ENCODE data around the gene ZNF470. TPM values are rescaled to one million over a fixed set of nuclear protein-coding genes. Genes with fewer than 3 reads are reported as not detected.

ZNF470 gene
- total RNA-seq, 1 donor from 2014 or later: 5.7 TPM

DNA sequence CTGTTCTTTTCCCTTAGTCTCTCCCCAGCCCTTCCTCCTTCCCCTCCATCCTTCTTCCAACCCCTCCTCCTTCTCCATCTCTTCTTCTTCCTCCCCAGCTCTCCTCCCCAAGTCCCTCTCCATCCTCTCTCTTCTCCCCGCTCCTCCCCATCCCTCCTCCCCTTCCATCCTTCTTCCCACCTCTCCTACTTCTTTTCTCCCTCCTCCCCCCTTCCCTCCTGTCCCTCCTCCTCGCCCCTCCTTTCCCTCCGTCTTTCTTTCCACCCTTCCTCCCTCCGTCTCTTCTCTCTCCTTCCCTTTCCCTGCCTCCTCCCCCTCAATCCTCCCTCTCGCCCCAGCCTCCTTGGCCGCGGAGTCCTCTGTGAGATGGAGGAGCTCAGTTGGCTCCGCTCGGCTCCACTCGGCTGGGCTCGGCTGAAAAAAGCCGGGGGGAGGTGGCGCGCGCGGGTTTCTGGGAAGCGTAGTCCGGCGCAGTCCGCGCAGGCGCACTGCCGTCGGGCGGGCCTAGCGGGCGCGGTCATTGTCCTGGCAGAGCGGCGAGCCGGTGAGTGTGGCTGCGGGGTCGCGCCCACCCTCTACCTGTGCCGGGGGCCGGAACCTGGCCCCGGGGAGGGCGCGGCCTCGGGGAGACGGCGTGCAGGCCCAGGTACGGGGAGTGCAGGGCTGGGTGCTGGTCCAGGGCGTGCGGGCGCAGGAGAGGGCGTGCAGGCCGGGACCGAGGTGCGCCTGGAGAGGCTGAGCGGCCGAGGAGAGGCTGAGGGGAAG is 27.7 kb downstream of the ZNF470 start, which contains the start of gene ZNF71:
Gene ZNF71, plus strand, starts transcription at position 520 of the 765 bp plus-strand sequence. CDS start 6,257 bp downstream, outside the sequence.
- Mint-ChIP-seq H3K9me3 (ENCODE audit: unreplicated experiment) (peaks cover 27% of the 10 kb centered on the region), H3K4me3 (ENCODE audit: unreplicated experiment) (peak within 1 kb of the TSS; percentile 100), H3K4me1 (ENCODE audit: unreplicated experiment) (peaks cover 30% of the 10 kb centered on the region), H3K27ac (ENCODE audit: unreplicated experiment) (peak within 1 kb of the TSS; percentile 96), H3K36me3 (ENCODE audit: low read depth, unreplicated experiment) (peaks cover 38% of the 10 kb centered on the region), H3K27me3 (ENCODE audit: unreplicated experiment) (peaks cover 12% of the 10 kb centered on the region)
- TF ChIP-seq, protein P1, sequence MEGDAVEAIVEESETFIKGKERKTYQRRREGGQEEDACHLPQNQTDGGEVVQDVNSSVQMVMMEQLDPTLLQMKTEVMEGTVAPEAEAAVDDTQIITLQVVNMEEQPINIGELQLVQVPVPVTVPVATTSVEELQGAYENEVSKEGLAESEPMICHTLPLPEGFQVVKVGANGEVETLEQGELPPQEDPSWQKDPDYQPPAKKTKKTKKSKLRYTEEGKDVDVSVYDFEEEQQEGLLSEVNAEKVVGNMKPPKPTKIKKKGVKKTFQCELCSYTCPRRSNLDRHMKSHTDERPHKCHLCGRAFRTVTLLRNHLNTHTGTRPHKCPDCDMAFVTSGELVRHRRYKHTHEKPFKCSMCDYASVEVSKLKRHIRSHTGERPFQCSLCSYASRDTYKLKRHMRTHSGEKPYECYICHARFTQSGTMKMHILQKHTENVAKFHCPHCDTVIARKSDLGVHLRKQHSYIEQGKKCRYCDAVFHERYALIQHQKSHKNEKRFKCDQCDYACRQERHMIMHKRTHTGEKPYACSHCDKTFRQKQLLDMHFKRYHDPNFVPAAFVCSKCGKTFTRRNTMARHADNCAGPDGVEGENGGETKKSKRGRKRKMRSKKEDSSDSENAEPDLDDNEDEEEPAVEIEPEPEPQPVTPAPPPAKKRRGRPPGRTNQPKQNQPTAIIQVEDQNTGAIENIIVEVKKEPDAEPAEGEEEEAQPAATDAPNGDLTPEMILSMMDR (IDR thresholded peaks at IDR 0.05; ENCODE audit: unreplicated experiment): no peak
- peak; percentile 94 for DNase-seq (ENCODE audit: low spot score)

DNA sequence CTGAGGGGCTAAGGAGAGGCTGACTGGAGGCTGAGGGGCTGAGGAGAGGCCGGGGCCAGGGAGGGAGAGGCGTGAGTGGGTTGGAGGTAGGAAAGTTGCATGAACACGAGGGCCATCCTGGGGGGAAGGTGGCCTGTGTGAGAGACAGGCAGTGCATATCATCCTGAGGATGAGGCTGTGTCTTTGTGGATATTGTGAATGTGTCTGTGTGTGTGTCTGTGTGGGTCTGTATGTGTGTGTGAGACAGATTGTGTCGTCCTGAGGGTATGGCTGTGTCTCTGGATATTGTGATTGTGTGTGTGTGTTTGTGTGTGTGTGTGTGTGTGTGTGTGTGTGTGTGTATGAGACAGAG is 28.3 kb downstream of the ZNF470 start:
- peak overlapping the region; percentile 96 for H3K27ac Mint-ChIP-seq (ENCODE audit: unreplicated experiment)
- peaks cover 30% of the 10 kb centered on the region for H3K4me1 Mint-ChIP-seq (ENCODE audit: unreplicated experiment)
- H3K4me3 Mint-ChIP-seq (ENCODE audit: unreplicated experiment): peak overlapping the region; percentile 100
- H3K9me3 Mint-ChIP-seq (ENCODE audit: unreplicated experiment): peaks cover 21% of the 10 kb centered on the region
- no peak for DNase-seq (ENCODE audit: low spot score)
- peaks cover 41% of the 10 kb centered on the region for H3K36me3 Mint-ChIP-seq (ENCODE audit: low read depth, unreplicated experiment)
- peaks cover 14% of the 10 kb centered on the region for H3K27me3 Mint-ChIP-seq (ENCODE audit: unreplicated experiment)
- TF ChIP-seq, protein P1 (IDR thresholded peaks at IDR 0.05; ENCODE audit: unreplicated experiment): no peak

DNA sequence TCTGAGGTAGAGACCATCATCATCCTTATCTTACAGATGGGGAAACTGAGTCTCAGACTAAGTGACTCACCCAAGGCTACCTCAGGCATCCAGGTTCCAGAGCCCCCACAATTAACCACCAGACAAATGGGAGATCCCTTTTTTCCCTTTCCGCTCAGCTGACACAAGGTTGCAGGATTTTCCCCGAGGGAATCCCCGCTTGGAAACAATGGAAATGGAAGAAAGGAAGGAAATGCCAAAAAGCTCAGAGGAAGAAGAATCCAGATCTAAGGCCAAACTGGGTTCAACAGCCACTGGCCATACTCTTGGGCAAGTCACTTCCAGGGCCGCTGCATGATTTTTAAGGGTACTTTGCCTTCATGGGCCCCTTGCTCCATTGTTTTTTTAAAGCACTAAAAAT is 29.4 kb downstream of the ZNF470 start:
- peaks cover 15% of the 10 kb centered on the region for H3K27me3 Mint-ChIP-seq (ENCODE audit: unreplicated experiment)
- H3K9me3 Mint-ChIP-seq (ENCODE audit: unreplicated experiment): peaks cover 17% of the 10 kb centered on the region
- H3K36me3 Mint-ChIP-seq (ENCODE audit: low read depth, unreplicated experiment): peaks cover 53% of the 10 kb centered on the region
- TF ChIP-seq, protein P1 (IDR thresholded peaks at IDR 0.05; ENCODE audit: unreplicated experiment): no peak
- DNase-seq (ENCODE audit: low spot score): peak; percentile 10
- H3K4me3 Mint-ChIP-seq (ENCODE audit: unreplicated experiment): peak overlapping the region; percentile 100
- H3K27ac Mint-ChIP-seq (ENCODE audit: unreplicated experiment): peak overlapping the region; percentile 96
- H3K4me1 Mint-ChIP-seq (ENCODE audit: unreplicated experiment): peaks cover 33% of the 10 kb centered on the region

DNA sequence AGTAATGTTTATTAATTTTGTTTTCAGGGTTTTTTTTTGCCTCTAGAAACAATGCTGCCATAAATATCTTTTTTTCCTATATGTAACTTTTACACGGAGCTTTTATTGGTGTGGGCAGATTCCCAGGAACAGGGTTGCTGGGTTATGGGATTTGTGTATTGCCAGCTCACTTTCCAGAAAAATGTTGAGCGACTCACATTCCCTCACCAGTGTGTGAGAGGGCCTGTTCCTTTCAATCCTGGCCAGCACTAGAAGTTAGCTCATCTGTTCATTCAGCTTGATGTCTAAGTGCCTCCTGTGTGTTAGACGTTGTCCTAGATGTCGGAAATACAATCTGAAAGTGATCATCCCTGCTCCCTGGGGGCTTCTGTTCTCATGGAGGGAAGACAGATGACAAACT is 30.4 kb downstream of the ZNF470 start:
- TF ChIP-seq, protein P1 (IDR thresholded peaks at IDR 0.05; ENCODE audit: unreplicated experiment): no peak
- DNase-seq (ENCODE audit: low spot score): no peak
- peak overlapping the region; percentile 84 for H3K4me3 Mint-ChIP-seq (ENCODE audit: unreplicated experiment)
- peak overlapping the region; percentile 37 for H3K27ac Mint-ChIP-seq (ENCODE audit: unreplicated experiment)
- peaks cover 33% of the 10 kb centered on the region for H3K4me1 Mint-ChIP-seq (ENCODE audit: unreplicated experiment)
- peaks cover 11% of the 10 kb centered on the region for H3K9me3 Mint-ChIP-seq (ENCODE audit: unreplicated experiment)
- H3K27me3 Mint-ChIP-seq (ENCODE audit: unreplicated experiment): peaks cover 15% of the 10 kb centered on the region
- H3K36me3 Mint-ChIP-seq (ENCODE audit: low read depth, unreplicated experiment): peaks cover 62% of the 10 kb centered on the region

DNA sequence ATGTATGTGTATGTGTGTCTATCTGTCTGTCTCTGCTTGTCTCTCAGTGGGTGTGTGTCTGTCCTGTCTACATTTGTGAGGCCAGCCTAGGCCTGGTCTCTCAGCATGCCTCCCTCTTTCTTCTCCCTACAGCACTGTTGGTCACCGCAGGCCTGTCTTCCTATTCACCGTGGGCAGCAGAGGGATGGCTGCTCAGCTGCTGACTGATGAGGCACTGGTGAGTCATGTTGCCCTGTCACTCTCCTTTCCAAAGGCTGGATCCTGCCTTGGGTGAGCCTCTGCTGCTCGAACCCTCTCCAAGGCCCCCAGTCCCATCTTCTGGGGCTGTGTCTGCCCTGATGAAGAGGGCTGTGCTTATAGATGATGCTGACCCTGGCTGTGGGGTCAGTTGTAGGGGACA is 34.1 kb downstream of the ZNF470 start:
- Mint-ChIP-seq H3K4me1 (ENCODE audit: unreplicated experiment) (peaks cover 22% of the 10 kb centered on the region), H3K4me3 (ENCODE audit: unreplicated experiment) (peak overlapping the region; percentile 68), H3K9me3 (ENCODE audit: unreplicated experiment) (peaks cover 20% of the 10 kb centered on the region), H3K36me3 (ENCODE audit: low read depth, unreplicated experiment) (peaks cover 75% of the 10 kb centered on the region), H3K27me3 (ENCODE audit: unreplicated experiment) (peaks cover 6% of the 10 kb centered on the region), H3K27ac (ENCODE audit: unreplicated experiment) (no peak overlapping the region)
- DNase-seq (ENCODE audit: low spot score): no peak
- TF ChIP-seq, protein P1 (IDR thresholded peaks at IDR 0.05; ENCODE audit: unreplicated experiment): no peak

Data from endothelial cell (in vitro differentiated cells).